GM13976 (cell line): ENCODE results near the gene PARD3.

ENCODE experiments used
- DNase-seq: peaks from one replicate; pipeline ENCODE4 v3.0.0; 2012; ENCODE audit warnings: low spot score
- CTCF ChIP-seq: IDR thresholded peaks from 2 replicates; pipeline ENCODE4 v1.5.1; 2012; ENCODE audit warnings: borderline replicate concordance, mild to moderate bottlenecking; ENCODE audit not compliant: insufficient read depth; ENCODE audit errors: extremely low read depth, missing control alignments, control extremely low read depth
- in situ Hi-C: fragments of 300-500 bp; cut with MboI; formaldehyde crosslinking; loops from one replicate; pipeline ENCODE4 v1.12.0; 2022; ENCODE audit warnings: low sequenced_read_pairs, mixed read lengths, inconsistent platforms; ENCODE audit not compliant: unreplicated experiment

Gene PARD3

GRCh38 chr10:34627331-34627730 lies 187.8 kb downstream of the PARD3 start:
- TF ChIP-seq CTCF, result no peak
- DNase-seq, result no peak
- in situ Hi-C loops, result no loop called here

GRCh38 chr10:34626158-34626880 lies 188.8 kb downstream of the PARD3 start:
- TF ChIP-seq CTCF, result no peak
- in situ Hi-C loops, result no loop called here
- DNase-seq, result no peak

- in situ Hi-C loops, result no loop called here
- no peak for DNase-seq
- no peak for TF ChIP-seq CTCF
These were observed 190.6 kb downstream of the PARD3 start for GRCh38 chr10:34624323-34625153.

GRCh38 chr10:34622945-34623344 lies 192.2 kb downstream of the PARD3 start:
- no peak for DNase-seq
- TF ChIP-seq CTCF, result no peak
- in situ Hi-C loops, result no loop called here

- in situ Hi-C loops, result no loop called here
- no peak for TF ChIP-seq CTCF
- no peak for DNase-seq
These were observed 196.5 kb downstream of the PARD3 start for GRCh38 chr10:34618611-34619010.

- TF ChIP-seq CTCF, result no peak
- in situ Hi-C loops, result no loop called here
- DNase-seq, result no peak
These were observed 199.3 kb downstream of the PARD3 start for GRCh38 chr10:34615770-34616169.
